ENCODE results near the gene ANKDD1B. TPM values are rescaled to one million over a fixed set of nuclear protein-coding genes. Genes with fewer than 3 reads are reported as not detected.

The ANKDD1B gene
- total and polyA plus RNA-seq, 9 of the 15 experiments (the other 6 are each of a cell fraction or from before 2014, with no cell fraction given), result 0.04 to 0.29 (median 0.18) TPM; not detected in 1

GRCh38 chr5:75717082-75717922 is 106.0 kb downstream of the ANKDD1B start, which contains the start of gene POC5 (continued):
- TF ChIP-seq TFE3 (CRISPR knock-in tag; IDR thresholded peaks at IDR 0.05), result no peak
- TF ChIP-seq HINFP (tag; conservative IDR thresholded peaks at IDR 0.05; ENCODE audit: low read depth), result no peak
- TF ChIP-seq CC2D1A (IDR thresholded peaks at IDR 0.05), result peak; percentile 93
- TF ChIP-seq SIRT6 (IDR thresholded peaks at IDR 0.05; ENCODE audit: low read depth, low read length), result no peak
- no peak for TF ChIP-seq U2AF1 (optimal IDR thresholded peaks at IDR 0.05; ENCODE audit: low read depth, low read length)
- TF ChIP-seq MXD1 (CRISPR knock-in tag; IDR thresholded peaks at IDR 0.05; ENCODE audit: borderline replicate concordance, poor library complexity, severe bottlenecking), result peak; percentile 59
- peak; percentile 25; the same call in 1 of the 2 replicates for TF ChIP-seq BHLHE40 (IDR thresholded peaks at IDR 0.05; ENCODE audit: low read length)
- no peak for TF ChIP-seq SRF (CRISPR knock-in tag; IDR thresholded peaks at IDR 0.05)
- TF ChIP-seq SNAPC5 (CRISPR knock-in tag; IDR thresholded peaks at IDR 0.05), result no peak
- no peak for TF ChIP-seq NCOA4 (IDR thresholded peaks at IDR 0.05; ENCODE audit: partially characterized antibody)
- no peak for TF ChIP-seq RFX5 (IDR thresholded peaks at IDR 0.05; ENCODE audit: low read depth, low read length)
- no peak for TF ChIP-seq USF2 (CRISPR knock-in tag; IDR thresholded peaks at IDR 0.05)
- TF ChIP-seq ZNF444 (CRISPR knock-in tag; IDR thresholded peaks at IDR 0.05), result no peak
- no peak for TF ChIP-seq ZNF436 (CRISPR knock-in tag; IDR thresholded peaks at IDR 0.05)
- peak; percentile 73; the same call in 1 of the 2 replicates for TF ChIP-seq GATAD2B (IDR thresholded peaks at IDR 0.05; ENCODE audit: borderline replicate concordance)
- TF ChIP-seq FOXO4 (CRISPR knock-in tag; IDR thresholded peaks at IDR 0.05), result no peak
- peak; percentile 32 for TF ChIP-seq ARID1B (IDR thresholded peaks at IDR 0.05)
- no peak; the same call in 1 of the 2 replicates for TF ChIP-seq GTF2E2 (tag; IDR thresholded peaks at IDR 0.05)
- TF ChIP-seq CXXC5 (CRISPR knock-in tag; IDR thresholded peaks at IDR 0.05), result peak; percentile 79
- TF ChIP-seq NFRKB (IDR thresholded peaks at IDR 0.05; ENCODE audit: low read depth), result peak; percentile 49; the same call in 1 of the 2 replicates
- TF ChIP-seq ZBTB17 (CRISPR knock-in tag; IDR thresholded peaks at IDR 0.05), result no peak
- TF ChIP-seq GTF2A2 (tag; IDR thresholded peaks at IDR 0.05), result no peak
- TF ChIP-seq ZNF384 (IDR thresholded peaks at IDR 0.05; ENCODE audit: low read depth, low read length), result no peak

All from K562 (cell line).